HG03432 (cell line): ENCODE measurements around the gene COMT.
"Not testable (repeated sequence)": the region's sequence is repeated elsewhere in the genome, so short reads cannot be mapped to it uniquely, and the experiment has no call there.

Experiments
- ATAC-seq: cut with Tn5 transposase; IDR thresholded peaks from one replicate; pipeline ENCODE4 v1.9.1; 2021; ENCODE audit warnings: mild to moderate bottlenecking, moderate library complexity; ENCODE audit not compliant: unreplicated experiment

Gene COMT

GRCh38 chr22:19928207-19928606 lies 13.4 kb upstream of the COMT start:
- ATAC-seq: no peak

DNA sequence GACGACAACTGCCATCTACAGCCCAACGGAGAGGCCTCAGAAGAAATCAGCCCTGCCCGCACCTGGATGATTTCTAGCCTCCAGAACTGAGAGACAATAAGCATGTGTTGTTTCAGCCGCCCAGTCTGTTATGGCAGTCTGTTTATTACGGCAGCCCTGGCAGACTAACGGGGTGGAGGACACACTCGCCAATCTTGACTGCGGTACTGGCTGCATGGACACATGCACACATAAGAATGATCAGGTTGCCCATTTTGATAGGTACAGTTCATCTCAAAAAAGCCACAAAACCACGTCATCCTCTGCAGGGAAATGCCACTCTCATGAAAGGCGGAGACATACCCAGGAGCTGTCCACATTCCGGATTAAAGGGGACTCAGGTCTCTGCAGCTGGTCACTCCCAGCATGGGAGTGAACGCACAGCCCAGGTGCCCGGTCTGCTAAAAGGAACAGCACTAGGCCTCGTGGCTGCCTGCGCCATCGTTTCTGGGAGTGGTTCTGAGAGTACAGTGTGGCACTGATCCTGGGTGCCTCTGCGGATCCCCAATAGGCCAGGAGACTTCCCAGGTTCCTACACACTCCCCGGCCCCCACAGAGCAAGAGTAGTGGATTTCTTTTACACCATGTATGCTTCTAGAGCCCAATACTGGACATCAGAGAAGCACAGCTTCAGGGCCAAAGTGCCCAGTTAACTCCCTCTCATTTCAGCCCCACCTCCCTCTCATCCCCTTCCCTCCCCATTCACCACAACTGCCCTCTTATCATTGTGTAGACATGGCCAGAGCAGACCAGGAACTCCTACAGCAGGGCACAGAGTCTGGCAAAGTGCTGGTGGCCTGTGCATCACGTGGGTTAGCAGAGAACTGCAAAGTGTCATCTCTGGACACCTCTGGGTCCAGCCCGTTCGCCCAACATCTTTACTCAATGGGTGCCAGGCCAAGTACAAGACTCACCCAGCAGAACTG lies 11.7 kb upstream of the COMT start:
- ATAC-seq: no peak

- ATAC-seq: no peak
Measured at GRCh38 chr22:19930551-19931486, 10.8 kb upstream of the COMT start.

DNA sequence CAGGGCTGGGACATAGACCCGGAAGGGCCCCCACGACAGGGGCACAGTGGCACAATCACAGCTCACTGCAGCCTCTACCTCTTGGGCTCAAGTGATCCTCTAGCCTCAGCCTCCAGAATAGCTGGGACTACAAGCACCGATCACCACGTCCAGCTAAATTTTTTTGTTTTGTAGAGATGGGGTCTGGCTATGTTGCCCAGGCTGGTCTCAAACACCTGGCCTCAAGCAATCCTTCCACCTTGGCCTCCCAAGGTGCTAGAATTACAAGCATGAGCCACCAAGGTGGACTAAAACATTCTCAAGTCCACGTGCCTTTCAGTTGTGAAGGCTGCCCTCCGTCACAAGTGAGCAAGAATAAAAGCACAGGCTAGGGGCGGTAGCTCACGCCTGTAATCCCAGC lies 10.1 kb upstream of the COMT start:
- no peak for ATAC-seq

DNA sequence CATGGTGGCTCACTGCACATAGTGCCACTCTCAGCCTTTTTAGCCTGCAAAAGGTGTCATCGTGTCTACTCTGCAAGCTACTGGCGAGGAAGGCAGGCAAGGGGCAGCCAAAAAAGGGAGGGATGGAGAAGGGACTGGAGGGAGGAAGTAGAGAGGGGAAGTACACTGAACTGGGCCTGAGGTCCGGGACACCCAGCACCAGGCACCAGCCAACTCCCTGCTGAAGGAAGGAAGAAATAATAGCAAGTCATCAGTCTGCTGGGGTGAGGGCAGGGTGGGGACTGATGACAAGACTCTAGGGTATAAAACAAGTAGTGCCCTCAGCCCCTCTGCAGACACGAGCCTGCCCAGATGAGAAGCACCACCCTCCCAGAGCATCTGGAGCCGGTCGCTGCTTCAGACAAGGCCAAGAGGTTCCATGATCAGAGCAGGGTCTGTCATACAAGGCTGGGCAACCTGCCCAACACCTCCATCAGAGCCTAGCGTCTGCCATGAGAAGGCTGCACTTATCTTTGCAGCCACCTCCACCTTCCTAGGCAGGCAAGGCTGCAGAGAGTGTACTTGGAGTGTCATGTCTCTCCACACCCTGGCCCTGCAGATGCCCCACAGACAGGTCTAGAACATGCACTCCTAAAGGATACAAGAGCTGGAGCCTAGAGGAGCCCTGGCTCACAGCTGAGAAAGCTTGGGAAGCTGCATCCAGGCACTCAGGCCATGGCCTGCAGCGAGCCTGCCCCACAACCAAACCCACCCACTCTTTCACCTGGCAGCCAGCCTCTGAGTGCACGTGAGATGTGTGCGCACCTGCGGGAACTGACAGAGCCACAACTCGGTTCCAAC lies 9.0 kb upstream of the COMT start:
- ATAC-seq: no peak

GRCh38 chr22:19933341-19934241 lies 8.0 kb upstream of the COMT start:
- no peak for ATAC-seq

DNA sequence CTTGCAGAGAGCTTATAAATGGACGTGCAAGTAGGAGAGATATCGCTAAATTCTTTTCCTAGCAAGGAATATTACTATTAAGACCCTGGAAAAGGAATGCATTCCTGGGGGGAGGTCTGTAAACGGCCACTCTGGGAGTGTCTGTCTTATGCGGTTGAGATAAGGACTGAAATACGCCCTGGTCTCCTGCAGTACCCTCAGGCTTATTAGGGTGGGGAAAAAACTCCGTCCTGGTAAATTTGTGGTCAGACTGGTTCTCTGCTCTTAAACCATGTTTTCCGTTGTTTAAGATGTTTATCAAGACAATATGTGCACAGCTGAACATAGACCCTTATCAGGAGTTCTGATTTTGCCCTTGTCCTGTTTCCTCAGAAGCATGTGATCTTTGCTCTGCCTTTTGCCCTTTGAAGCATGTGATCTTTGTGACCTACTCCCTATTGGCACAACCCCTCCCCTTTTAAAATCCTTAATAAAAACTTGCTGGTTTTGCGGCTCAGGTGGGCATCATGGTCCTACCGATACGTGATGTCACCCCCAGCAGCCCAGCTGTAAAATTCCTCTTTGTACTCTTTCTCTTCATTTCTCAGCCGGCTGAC lies 6.4 kb upstream of the COMT start:
- ATAC-seq: not testable (repeated sequence)

DNA sequence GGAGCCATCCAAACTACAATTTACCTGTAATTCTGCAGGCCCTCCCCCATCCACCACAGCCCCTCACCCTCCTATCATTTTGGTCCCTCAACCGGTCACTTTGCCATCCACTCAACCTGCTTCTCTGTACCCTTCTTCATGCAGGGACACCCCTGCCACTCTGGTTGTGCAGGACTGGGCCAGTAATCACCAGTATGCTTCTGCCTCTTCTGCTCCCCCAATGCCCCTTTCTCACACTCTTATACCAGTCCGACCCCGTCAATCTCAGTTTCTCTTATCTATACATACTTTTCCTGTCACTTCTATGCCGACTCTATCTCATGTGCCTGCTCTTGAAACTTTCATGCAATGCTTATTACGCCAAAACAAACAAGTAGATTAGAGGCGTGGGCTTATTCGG lies 5.1 kb upstream of the COMT start:
- ATAC-seq: no peak

- no peak for ATAC-seq
Measured at GRCh38 chr22:19937616-19938473, 3.7 kb upstream of the COMT start.

DNA sequence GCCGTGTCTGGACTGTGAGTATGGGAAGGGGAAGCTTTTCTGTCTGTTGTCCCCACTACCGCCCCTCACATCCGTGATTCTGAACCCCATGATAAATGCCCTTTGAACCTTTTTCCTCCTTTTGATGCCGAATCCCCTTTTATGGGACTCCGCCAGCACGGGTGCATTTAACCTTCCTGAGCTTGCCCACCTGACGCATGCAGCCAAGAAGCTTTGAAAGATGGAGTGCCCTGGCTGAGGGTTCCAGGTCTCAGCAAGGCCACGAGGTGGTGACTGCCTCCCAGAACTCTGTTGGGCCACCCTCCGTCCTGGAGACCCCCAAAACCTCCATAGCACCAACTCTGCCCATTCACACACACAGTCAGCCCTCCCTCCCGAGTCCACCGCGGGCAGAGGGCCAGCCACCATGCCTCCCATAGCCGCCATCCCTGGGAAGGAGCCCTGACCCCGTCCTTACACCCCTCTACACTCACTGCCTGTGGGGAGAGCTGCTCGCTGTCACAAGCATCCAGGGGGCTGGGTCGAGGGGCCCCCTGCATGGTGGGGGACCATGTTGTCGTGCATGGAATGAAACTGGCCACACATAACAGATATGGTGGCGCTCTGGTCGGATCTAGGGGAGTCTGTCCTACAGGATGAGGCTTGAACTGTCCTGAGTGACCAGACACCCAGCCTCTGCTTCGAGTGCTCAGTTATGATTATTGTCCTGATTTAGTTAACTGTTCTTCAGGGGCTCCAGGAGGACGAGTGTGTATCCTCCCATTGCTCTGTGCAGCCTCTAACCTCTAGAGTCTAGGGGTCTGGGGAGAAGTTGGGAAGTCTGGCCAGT lies 822 bp upstream of the COMT start:
- no peak for ATAC-seq

DNA sequence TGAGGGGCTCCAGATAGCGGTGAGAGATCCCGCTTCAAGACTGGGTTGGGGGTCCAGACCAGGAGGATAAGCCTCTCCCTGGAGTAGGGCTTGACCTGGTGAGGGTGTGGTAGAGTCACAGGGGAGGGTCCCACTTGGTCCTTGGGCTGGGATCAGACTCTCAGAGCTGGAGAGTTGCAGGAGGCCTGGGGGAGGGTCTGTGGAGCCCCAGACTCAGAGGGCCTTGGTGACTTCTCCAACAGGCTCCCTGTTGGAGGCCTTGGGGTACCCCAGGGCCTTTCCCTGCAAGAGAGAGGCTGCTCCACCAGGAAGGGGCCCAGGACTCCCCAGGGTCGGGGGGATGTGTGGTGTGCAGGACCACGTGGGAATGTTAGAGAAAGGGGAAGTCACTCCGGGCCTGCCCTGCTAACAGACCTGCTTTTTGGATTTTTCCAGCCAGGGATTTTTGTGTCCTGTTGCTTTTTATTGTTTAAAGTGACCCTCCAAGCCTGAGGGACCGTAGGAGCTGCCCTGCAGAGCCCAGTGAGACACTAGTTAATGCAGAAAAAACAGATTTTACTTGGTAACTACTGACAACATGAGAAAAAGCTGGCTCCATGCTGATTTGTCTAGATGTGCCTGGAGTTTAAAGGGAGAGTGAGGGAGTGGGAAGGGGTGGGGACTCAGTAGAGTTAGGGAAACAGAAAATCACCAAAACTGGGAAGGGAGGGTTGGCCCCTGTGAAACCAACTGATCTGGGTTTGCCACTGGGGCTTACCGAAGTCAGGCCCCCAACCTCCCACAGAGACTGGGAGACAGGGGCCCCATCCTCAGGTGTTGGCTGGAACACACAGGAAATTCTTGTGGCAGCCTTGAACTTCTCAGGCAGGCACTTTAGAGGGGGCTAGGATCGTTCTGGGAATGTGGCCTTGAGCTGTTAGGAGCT lies 847 bp downstream of the COMT start:
- no peak for ATAC-seq

DNA sequence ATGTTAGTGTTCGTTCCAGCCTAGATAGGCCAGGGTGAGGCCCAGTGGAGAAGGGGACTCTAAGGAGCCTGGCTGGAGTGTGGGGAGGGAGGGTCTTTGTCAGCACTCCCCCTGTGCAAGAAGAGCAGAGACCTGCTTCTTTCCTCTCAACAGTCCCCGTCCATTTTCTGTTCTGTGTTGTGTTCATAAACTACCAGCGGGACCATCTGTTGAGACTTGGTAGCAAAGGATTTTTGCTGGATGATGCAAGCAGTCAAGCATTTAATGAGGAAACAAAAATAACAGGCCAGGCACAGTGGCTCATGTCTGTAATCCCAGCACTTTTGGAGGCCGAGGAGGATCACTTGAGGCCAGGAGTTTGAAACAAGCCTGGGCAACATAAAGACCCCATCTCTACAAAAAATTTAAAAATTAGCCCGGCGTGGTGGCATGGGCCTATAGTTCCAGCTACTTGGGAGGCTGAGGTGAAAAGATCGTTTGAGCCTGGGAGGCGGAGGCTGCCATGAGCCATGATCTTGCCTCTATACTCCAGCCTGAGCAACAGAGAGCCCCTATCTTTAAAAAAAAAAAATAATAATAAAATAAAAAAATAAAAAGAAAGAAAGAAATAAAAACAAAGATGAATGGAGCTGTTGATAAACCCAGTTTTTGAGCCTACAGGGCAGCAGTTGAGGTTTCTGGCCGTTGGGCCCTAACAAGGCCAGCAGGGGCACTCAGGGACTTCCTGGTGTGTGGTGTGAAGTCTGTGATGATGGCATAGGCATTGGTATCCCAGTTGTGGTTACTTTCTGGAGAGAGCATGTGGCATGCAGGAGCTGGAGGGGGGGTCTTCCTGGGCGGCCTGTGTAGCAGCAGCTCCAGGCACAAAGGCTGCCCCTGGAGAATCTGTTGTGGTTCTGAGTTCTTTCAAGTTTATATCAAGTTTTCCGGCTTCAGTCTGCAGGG lies 1.8 kb downstream of the COMT start:
- no peak for ATAC-seq

DNA sequence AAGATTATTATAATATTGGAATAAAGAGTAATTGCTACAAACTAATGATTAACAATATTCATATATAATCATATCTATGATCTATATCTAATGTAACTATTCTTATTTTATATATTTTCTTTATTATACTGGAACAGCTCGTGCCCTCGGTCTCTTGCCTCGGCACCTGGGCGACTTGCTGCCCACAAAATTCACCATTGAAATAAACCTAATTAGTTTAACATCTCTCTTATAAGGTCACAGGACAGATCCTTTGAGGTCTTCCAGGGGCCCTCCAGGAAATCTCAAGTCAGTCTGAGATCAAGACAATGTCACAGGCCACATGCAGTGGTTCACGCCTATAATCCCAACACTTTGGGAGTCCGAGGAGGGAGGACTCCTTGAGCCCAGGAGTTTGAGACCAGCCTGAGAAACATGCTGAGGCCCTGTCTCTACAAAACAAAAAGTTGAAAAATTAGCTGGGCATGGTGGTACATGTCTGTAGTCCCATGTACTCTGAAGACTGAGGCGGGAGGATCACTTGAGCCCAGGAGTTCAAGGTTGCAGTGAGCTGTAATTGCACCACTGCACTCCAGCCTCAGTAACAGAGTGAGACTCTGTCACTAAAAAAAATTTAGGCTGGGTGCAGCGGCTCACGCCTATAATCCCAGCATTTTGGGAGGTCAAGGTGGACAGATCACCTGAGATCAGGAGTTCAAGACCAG lies 6.6 kb downstream of the COMT start:
- no peak for ATAC-seq

DNA sequence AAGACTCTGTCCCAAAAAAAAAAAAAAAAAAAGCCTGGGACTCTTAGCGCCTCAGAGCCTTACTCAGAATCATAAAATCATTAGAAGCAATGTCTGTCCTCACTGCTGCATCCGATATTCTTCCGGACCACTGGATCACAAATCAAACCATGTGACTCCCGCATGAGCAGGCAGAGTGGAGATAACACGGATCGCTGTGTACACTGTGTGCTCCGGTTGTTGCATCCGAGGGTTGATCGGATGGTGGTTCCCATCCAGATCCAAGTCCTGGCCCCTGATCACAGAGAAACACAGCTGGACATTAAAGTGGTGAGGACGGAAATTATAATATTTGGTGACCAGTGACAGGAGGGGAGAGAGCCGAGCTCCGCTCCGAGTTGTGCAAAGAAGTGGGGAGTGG lies 9.8 kb downstream of the COMT start:
- no peak for ATAC-seq
